AG04450 (cell line): ENCODE data around the gene SEMA3A. TPM values are rescaled to one million over a fixed set of nuclear protein-coding genes. Genes with fewer than 3 reads are reported as not detected.

Experiments
- CTCF ChIA-PET: fragments of 300-600, 350-600 bp; formaldehyde crosslinking; extraction: SDS; loops from one replicate; lab custom pipeline; 2022; ENCODE audit warnings: antibody characterized with exemption, inconsistent platforms; lab: Charles Lee
- POLR2A ChIA-PET: fragments of 350-600 bp; formaldehyde crosslinking; extraction: SDS; loops from one replicate; lab custom pipeline; 2021; ENCODE audit warnings: antibody characterized with exemption, inconsistent platforms; lab: Yijun Ruan, JAX
- DNase-seq: peaks from one replicate; pipeline ENCODE4 v3.0.0-alpha.2; 2011; ENCODE audit warnings: low read depth, low spot score
- H3K27ac ChIP-seq: one replicate; pipeline ENCODE4 v1.5.1; 2012; ENCODE audit warnings: low read depth, low read length, control low read depth
- H3K27me3 ChIP-seq: one replicate; pipeline ENCODE4 v1.6.0; 2012; ENCODE audit warnings: low read length; ENCODE audit not compliant: control insufficient read depth, insufficient read depth
- H3K4me3 ChIP-seq: 2 replicates; pipeline ENCODE4 v1.5.1; 2011; ENCODE audit warnings: mild to moderate bottlenecking, low read depth, low read length, control low read depth
- H3K9me3 ChIP-seq: 2 replicates; pipeline ENCODE4 v1.5.1; 2012; ENCODE audit warnings: low read length; ENCODE audit not compliant: control insufficient read depth, insufficient read depth
- polyA plus RNA-seq: library from polyadenylated mRNA; depleted of rRNA; stranded (reverse); fragments of >200 nt; gene quantifications from 2 replicates; pipeline ENCODE4 v1.2.3, GENCODE V29; 2011
- TF ChIP-seq, protein P1 (sequence below): IDR thresholded peaks from 2 replicates; pipeline ENCODE4 v1.5.1; 2011; ENCODE audit warnings: low read depth, low read length, control low read depth, inconsistent platforms

SEMA3A gene
- polyA plus RNA-seq, 1 experiment, result 80.2 TPM

DNA sequence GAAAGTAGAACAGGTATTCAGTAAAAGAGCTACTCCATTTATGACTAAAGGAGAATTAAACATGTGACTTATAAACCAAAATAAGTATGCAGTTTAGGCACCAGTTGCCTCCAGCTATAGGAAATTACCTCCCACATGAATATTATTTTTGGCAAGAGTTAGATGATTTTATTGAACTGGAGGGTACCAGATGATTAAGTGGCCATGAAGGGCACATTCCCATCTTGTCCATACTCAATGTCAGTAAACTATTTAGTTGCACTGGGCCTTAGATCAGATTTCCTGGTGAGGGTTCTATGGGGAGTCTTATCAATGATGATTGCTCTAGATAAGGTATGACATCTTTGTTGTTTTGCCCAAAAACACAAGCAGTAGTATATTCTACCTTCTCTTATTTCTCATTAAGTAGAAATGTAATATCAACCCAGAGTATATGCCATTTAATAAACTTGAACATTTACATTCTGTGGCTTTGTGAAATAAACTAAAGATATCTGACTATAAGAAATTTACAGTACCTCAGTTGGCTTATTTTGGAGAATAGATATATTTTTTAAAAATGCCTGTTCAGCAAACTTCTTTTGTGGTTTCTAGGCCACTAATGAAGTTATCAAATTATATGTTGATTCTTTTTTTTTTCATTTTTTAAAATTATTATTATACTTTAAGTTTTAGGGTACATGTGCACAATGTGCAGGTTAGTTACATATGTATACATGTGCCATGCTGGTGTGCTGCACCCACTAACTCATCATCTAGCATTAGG, 145.3 kb downstream of the SEMA3A start:
- H3K27me3 ChIP-seq, result no peaks in the 10 kb centered on the region
- TF ChIP-seq, protein P1, sequence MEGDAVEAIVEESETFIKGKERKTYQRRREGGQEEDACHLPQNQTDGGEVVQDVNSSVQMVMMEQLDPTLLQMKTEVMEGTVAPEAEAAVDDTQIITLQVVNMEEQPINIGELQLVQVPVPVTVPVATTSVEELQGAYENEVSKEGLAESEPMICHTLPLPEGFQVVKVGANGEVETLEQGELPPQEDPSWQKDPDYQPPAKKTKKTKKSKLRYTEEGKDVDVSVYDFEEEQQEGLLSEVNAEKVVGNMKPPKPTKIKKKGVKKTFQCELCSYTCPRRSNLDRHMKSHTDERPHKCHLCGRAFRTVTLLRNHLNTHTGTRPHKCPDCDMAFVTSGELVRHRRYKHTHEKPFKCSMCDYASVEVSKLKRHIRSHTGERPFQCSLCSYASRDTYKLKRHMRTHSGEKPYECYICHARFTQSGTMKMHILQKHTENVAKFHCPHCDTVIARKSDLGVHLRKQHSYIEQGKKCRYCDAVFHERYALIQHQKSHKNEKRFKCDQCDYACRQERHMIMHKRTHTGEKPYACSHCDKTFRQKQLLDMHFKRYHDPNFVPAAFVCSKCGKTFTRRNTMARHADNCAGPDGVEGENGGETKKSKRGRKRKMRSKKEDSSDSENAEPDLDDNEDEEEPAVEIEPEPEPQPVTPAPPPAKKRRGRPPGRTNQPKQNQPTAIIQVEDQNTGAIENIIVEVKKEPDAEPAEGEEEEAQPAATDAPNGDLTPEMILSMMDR, result no peak
- POLR2A ChIA-PET, result no interaction called here
- no peak overlapping the region for H3K4me3 ChIP-seq
- no peak for DNase-seq
- CTCF ChIA-PET, result no interaction called here
- H3K9me3 ChIP-seq, result no peaks in the 10 kb centered on the region
- no peak overlapping the region for H3K27ac ChIP-seq

DNA sequence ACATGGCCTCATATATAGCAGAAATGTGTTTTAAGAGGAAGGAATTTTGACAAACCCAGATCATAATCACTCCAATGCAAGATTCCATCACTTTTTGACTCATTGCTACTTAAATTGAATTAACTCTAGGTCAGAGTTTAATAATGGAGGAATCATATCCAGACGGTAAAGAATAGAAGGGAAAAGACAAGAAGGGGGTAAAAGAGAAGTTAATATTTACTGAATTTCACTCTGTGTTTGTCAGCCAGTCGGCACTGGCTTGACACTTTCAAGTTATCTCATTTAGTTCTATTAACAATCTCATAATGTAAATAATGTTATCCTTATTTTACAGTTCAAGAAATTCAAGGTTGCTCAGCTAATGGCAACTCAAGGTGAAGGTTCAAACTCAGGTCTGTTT, 147.5 kb downstream of the SEMA3A start:
- no peak overlapping the region for H3K27ac ChIP-seq
- H3K27me3 ChIP-seq, result no peaks in the 10 kb centered on the region
- no peak overlapping the region for H3K4me3 ChIP-seq
- ChIA-PET CTCF (no interaction called here), POLR2A (no interaction called here)
- no peaks in the 10 kb centered on the region for H3K9me3 ChIP-seq
- no peak for DNase-seq
- TF ChIP-seq, protein P1, result no peak

DNA sequence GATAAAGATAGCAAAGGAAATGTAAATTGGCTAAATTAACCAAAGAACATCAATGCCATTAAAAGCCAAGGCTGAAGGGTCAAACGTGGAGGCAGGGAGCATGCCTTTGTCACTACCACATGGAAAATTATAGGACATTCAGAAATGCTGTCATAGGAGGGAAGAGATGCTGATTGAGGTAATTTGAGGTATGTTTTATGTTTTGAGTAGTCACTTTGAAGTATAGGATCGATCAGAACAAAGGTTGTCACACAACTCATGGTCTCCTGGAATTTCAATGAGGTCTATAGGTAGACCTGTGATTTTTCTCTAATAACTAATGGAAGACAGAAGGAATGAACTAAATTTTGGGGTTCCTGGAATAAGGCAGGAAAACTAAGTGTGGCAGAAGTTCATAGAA, 149.8 kb downstream of the SEMA3A start:
- Histone ChIP-seq H3K4me3 (no peak overlapping the region), H3K27ac (no peak overlapping the region), H3K9me3 (no peaks in the 10 kb centered on the region), H3K27me3 (no peaks in the 10 kb centered on the region)
- DNase-seq, result no peak
- TF ChIP-seq, protein P1, result no peak
- ChIA-PET POLR2A (no interaction called here), CTCF (no interaction called here)

DNA sequence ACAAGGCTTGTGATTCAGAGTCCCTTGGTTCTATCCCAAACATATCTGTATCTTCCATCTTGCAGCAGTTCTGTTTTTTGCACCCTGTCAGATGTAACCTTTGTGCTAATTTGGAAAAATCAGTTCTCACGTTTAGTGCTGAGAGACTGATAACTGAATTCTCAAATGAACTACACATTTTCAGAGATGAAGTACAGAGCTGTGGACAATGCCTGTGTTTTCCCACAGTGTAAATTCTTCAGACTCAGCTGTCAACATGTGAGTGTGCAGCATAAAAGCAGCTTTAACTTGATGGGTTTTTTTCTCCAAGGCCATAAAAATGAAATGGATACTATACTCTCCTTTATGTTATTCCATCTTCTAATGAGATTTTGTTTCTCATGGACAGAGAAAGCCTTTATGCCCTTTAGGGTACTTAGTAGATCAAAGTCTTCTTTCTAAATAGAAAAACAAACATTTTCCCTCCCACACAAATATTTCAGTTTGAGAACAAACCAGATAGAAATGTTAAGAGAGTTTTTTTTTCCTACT, 150.9 kb downstream of the SEMA3A start:
- H3K4me3 ChIP-seq, result no peak overlapping the region
- CTCF ChIA-PET, result no interaction called here
- DNase-seq, result no peak
- no peaks in the 10 kb centered on the region for H3K9me3 ChIP-seq
- H3K27ac ChIP-seq, result no peak overlapping the region
- H3K27me3 ChIP-seq, result no peaks in the 10 kb centered on the region
- TF ChIP-seq, protein P1, result no peak
- POLR2A ChIA-PET, result no interaction called here

DNA sequence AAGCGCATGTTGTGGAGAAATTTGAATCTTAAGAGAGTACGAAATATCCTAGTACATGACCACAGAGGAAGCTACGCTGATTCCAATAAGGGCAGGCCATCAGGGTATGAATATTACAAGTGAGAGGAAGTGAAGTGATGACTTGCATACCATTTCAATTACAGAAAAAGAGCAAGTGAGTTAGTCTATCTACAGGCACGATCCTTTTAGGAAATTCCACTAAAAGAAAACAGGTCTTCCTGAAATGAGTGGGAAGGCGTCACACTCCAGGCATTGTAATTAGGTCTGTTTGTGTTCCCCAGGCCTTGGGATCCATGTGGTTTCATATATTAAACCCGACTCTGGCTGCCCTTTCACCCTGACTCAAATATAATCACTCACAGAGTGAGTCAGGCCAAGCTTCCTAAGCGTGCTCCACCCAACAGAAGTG, 152.5 kb downstream of the SEMA3A start:
- CTCF ChIA-PET, result interaction anchor here (0.6 kb wide), 1 partner anchor 403 kb away, joined by 3 read pairs; no protein-coding TSS in a partner anchor
- TF ChIP-seq, protein P1, result no peak
- Histone ChIP-seq H3K4me3 (no peak overlapping the region), H3K27me3 (no peaks in the 10 kb centered on the region), H3K9me3 (no peaks in the 10 kb centered on the region), H3K27ac (peak overlapping the region; percentile 25)
- peak; percentile 29 for DNase-seq
- POLR2A ChIA-PET, result no interaction called here
